ENCODE measurements around the gene SST. TPM values are rescaled to one million over a fixed set of nuclear protein-coding genes. Genes with fewer than 3 reads are reported as not detected.
A peak's percentile ranks its signal among the peaks of the same experiment; 100 is the strongest.

Gene SST
- not detected for total RNA-seq
- polyA plus RNA-seq: under 1 TPM in 1 of 2 donors, not detected in 1; 0.23 TPM
- long read RNA-seq, donor 1: 0 reads
- long read RNA-seq, donor 2: 0 reads
- long read RNA-seq, donor 3: 0 reads

DNA sequence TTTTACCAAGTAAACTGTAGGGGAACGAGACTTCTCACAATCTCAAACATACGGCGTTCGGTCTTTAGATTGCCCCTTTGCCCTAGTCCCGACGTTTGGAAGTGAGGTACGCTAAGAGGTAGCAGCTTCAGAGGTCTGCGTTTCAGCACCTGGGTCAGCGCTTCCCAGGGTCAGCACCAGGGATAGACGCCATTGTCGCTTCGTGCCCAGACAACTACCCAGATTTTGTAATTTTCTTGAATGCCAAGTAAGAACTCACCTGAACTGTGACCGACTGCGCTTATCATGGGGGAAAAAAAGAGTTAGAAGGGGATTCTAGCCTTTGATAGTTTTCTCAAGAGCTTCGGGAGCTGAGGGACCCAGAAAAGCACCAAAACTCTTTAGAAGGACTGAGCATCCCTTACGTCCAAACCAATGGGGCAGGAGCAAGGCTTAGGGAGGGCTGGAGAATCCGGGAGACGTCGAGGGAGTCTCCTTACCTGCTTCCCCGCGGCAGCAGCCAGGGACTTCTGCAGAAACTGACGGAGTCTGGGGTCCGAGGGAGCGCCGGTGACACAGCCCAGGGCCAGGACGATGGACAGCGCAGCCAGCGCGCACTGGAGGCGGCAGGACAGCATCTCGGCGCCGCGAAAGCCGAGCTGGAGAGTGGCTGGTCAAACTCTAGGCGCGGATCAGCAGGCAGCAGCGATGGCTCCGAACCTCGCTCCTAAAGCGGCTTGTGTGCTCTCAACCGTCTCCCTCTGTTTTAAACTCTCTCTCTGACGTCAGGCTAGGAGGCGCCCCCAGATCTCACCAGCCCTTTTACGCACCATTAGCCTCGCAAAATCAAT lies at the start of gene SST:
TSS of gene SST (minus strand) at position 720 of the 830 bp plus-strand sequence. CDS start at position 617, 103 bp downstream.
- H3K27ac ChIP-seq: no peak within 1 kb of the TSS
- ATAC-seq (peak in 6 of 8 donors; percentile 50 to 76 (median 62)), DNase-seq (peak; percentile 38 to 44)
- H3K4me3 ChIP-seq: no peak within 1 kb of the TSS
- no peaks in the 10 kb centered on the region for H3K36me3 ChIP-seq
- WGBS, 2 donors: 3 to 8% methylated on average over 46 of the region's 46 CpGs
- H3K4me1 ChIP-seq: peaks cover 0 to 7% (median 0%) of the 10 kb centered on the region in 9 donors
- intact Hi-C loops (cut with DNase I): no loop called here
- H3K27me3 ChIP-seq: peaks cover 0 to 88% (median 56%) of the 10 kb centered on the region in 7 donors
- H3K9me3 ChIP-seq: no peaks in the 10 kb centered on the region
- TF ChIP-seq, protein P1, sequence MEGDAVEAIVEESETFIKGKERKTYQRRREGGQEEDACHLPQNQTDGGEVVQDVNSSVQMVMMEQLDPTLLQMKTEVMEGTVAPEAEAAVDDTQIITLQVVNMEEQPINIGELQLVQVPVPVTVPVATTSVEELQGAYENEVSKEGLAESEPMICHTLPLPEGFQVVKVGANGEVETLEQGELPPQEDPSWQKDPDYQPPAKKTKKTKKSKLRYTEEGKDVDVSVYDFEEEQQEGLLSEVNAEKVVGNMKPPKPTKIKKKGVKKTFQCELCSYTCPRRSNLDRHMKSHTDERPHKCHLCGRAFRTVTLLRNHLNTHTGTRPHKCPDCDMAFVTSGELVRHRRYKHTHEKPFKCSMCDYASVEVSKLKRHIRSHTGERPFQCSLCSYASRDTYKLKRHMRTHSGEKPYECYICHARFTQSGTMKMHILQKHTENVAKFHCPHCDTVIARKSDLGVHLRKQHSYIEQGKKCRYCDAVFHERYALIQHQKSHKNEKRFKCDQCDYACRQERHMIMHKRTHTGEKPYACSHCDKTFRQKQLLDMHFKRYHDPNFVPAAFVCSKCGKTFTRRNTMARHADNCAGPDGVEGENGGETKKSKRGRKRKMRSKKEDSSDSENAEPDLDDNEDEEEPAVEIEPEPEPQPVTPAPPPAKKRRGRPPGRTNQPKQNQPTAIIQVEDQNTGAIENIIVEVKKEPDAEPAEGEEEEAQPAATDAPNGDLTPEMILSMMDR (IDR thresholded peaks at IDR 0.05): no peak

DNA sequence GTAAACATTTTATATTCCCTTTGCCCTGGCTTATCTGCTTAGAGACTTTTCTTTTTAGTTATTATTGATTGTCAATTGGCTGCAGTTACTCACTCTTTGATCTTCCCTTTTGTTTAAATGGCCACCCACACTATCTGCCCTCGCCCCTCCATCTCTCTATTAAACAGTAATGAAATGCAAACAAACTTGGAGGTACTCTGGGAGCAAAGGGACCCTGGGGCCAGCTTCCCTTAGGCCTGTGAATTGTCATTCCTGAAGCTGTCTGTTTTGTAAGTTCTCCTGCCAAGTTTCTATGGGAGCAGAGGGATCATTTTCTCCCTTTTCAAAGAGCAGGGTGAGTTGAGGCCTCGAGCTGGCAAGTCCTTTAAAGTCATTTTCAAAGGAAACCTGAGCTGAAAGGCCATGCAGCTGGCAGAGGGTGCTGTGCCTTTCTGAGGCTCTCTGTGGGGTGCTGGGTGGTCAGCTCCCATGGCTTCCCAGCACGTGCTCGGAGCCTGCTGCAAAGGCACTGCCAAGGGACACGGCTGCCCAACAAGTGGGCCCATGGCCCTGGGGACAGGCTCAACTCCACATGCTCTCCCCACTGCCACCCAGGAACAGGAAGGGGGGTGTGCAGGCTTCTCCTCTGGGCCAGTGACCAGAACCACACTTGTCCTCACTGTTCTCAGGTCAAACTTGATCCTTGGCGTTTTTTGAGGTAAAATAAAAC lies 49.6 kb upstream of the SST start:
- Histone ChIP-seq H3K27ac (no peak overlapping the region), H3K27me3 (no peaks in the 10 kb centered on the region), H3K4me3 (no peak overlapping the region), H3K36me3 (peaks cover 0 to 47% (median 38%) of the 10 kb centered on the region in 9 donors), H3K4me1 (peaks cover 0 to 8% (median 0%) of the 10 kb centered on the region in 9 donors), H3K9me3 (no peaks in the 10 kb centered on the region)
- TF ChIP-seq, protein P1 (IDR thresholded peaks at IDR 0.05): no peak
- WGBS, 2 donors: 50 to 54% methylated on average over 6 of the region's 6 CpGs
- intact Hi-C loops (cut with DNase I): loop anchor here in 8 of 10 donors (10.0 kb wide), 4 partner anchors 105 to 505 kb away; no protein-coding TSS in a partner anchor
- peak in 6 of 8 donors; percentile 31 to 68 (median 48) for ATAC-seq
- DNase-seq: no peak

DNA sequence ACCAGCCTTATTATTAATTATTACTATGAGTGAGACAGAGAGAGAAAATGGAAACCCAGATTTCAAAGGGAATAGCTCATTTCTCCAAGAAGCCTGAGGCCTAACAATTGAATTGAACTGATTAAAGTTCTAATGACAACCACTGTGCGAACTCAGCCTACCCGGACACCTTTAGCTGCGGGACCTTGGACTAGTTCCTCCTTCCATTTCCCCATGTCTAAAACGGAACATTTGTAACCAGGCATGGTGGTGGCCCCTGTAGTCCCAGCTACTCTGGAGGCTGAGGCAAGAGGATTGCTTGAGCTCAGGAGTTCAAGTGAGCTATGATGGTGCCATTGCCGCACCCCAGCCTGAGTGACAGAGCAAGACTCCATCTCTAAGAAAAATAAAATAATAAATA lies 48.6 kb upstream of the SST start:
- H3K9me3 ChIP-seq: no peaks in the 10 kb centered on the region
- peaks cover 0 to 38% (median 28%) of the 10 kb centered on the region in 9 donors for H3K36me3 ChIP-seq
- H3K27me3 ChIP-seq: no peaks in the 10 kb centered on the region
- H3K4me1 ChIP-seq: peaks cover 0 to 12% (median 5%) of the 10 kb centered on the region in 9 donors
- no peak for ATAC-seq
- no peak for DNase-seq
- intact Hi-C loops (cut with DNase I): loop anchor here in 8 of 10 donors (10.0 kb wide), 4 partner anchors 104 to 504 kb away; no protein-coding TSS in a partner anchor
- H3K27ac ChIP-seq: no peak overlapping the region
- TF ChIP-seq, protein P1 (IDR thresholded peaks at IDR 0.05): no peak
- 92 to 98% methylated on average over 5 of the region's 5 CpGs for WGBS, 2 donors
- H3K4me3 ChIP-seq: no peak overlapping the region

DNA sequence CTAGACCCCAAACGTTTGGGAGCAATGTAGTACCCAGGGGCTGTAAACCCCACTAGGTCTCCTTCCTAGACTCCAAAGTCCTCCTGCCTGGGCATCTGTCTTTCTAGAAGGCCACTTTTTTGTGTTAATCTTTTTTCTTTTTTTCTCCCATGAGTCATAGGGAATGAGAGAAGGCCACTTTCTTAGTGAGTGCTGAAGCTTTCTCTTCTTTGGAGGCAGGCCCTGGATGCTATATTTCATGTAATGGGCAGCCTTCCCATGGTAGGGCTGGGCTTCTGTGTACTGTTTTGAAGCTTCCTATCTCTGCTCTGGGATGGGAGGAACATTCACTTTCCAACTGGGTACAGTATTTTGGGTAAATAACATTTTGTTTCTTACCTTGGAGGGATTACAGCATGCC lies 47.4 kb upstream of the SST start:
- H3K4me3 ChIP-seq: no peak overlapping the region
- H3K36me3 ChIP-seq: peaks cover 0 to 25% (median 16%) of the 10 kb centered on the region in 9 donors
- DNase-seq (no peak), ATAC-seq (no peak)
- intact Hi-C loops (cut with DNase I): loop anchor here in 8 of 10 donors (10.0 kb wide), 4 partner anchors 103 to 503 kb away; no protein-coding TSS in a partner anchor
- TF ChIP-seq, protein P1 (IDR thresholded peaks at IDR 0.05): no peak
- no peaks in the 10 kb centered on the region for H3K27me3 ChIP-seq
- WGBS, 2 donors: 56 to 65% methylated on average over 1 of the region's 1 CpG
- H3K27ac ChIP-seq: no peak overlapping the region
- H3K9me3 ChIP-seq: no peaks in the 10 kb centered on the region
- H3K4me1 ChIP-seq: peaks cover 0 to 20% (median 7%) of the 10 kb centered on the region in 9 donors

All from heart right ventricle (tissue), 16 donors.